HG03457 (cell line): ENCODE measurements around the gene GMNN.

Experiments
- ATAC-seq: cut with Tn5 transposase; IDR thresholded peaks from one replicate; pipeline ENCODE4 v1.9.1; 2021; ENCODE audit warnings: moderate number of reproducible peaks; ENCODE audit not compliant: unreplicated experiment

GMNN gene

DNA sequence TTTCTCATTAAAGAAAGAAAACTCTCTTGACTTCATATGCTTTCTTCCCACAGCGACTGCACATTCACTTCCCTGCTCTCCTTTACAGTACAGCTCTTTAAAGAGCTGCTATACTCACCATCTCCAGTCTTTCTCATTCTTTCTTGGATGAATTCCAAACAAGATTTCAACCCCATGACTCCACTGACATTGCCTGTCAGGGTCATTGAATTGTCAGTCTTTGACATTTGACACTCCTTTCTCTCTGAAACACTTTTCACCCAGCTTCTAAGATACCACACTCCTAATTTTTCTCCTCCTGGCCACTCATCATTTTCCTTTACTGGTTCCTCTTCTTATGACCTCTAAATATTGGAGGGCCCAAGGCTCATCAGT, 24.8 kb downstream of the GMNN start:
- no peak for ATAC-seq

DNA sequence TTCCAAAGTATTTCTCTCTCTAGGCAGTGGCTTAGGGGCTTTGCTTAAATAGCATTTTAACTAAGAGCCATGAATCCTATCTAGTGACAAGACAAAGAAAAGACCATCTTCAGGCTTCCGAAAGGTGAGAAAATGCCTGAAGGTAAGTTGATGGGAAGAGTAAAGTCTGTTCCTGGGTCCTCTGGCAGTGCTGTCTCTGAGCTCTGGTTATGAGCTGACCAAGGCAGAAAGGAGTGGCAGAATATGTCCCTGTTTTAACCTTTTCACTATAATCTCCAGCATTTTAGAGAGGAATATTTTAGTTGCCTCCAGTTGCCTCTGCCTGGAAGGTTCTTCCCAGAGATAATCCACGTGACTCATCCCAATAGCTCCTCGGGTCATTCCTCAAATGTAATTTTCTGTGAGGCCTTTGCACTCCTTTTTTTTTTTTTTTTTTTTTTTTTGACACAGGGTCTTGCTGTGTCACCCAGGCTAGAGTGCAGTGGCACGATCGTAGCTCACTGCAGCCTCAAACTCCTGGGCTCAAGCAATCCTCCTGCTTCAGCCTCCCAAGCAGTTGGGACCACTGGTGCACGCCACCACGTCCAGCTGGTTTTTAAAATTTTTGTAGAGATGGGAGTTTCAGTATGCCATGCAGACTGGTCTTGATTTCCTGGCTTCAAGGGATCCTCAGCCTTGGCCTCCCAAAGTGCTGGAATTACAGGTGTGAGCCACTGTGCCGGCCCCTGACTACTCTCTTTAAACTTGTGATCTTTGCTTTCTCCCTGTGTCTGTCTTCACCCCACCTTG, 27.7 kb downstream of the GMNN start:
- no peak for ATAC-seq

DNA sequence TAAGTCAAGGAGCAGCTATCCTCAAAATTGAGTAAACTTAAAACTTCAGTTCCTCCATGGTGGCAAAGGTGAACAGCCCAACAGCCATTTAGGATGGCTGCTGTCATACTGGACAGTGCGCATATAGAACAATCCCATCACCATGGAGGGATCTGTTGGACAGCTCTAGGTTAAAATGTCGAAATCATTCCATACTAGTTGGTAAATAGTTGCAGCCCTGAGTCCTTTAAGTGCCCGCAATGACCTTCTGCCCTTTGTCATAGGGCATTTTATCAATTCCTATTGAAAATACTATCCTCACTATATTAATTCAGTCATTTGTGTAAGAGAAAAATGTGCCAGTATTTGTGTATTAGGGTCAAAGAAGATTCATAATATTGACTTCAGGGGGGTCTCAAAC, 32.8 kb downstream of the GMNN start:
- no peak for ATAC-seq

DNA sequence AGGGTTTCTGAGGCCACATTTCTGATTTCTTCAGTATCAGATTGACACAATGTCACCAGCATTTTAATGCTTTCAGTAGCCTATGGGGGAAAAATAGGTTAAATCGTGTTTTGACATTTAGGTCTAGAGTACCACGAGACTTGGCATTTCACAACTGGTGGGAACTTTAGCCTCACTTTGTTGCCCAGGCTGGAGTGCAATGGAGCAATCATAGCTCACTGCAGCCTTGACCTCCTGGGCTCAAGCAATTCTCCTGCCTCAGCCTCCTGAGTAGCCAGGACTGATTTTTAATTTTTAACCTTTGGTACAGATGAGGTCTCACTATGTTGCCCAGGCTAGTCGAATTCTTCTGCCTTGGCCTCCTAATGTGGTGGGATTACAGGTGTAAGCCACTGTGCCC, 35.0 kb downstream of the GMNN start:
- ATAC-seq = no peak

DNA sequence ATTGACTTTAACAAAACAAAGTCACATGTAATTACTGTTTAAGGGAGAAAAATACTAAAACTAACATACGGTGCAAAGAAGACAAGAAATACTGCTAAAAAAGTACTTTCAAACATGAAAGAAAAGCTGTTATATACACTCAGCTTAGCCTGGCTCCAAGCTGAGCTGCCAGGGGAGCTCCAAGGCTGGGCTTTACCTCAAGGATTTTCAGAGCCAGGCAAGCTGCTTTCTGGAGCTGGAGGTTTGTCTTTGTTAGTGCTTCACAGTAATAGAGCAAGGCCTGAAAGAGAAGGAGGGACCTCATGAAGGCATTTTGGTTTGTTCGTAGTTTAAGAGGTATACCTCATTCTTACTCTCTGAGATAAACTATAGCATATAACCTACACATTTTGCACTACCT, 43.6 kb downstream of the GMNN start:
- ATAC-seq = no peak

DNA sequence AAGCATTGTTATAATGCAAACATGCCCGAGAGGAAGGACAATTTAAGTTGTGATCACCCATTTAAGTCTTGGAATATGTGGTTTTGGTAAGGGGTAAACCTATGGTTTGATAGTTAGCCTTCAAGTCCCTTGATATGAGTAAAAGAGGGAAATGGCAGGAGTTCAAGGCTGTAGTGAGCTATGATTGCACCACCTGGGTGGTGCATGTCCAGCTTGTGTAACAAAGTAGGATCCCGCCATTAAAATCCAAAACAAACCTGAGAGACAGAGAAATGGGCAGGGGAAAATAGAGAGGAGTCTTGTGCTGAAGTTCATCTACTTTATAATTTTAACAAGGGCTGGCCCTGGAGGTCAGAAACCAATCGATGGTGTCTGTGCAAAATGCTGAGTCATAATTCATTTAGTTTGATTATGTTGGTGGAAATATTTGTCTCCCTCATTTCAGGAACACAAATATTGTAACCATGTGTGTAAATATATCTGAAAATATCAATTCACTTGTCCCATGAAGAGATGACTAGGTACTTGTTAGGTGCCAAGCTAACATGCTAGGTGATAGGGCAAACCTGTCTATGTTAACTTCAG, 47.2 kb downstream of the GMNN start:
- ATAC-seq = no peak

DNA sequence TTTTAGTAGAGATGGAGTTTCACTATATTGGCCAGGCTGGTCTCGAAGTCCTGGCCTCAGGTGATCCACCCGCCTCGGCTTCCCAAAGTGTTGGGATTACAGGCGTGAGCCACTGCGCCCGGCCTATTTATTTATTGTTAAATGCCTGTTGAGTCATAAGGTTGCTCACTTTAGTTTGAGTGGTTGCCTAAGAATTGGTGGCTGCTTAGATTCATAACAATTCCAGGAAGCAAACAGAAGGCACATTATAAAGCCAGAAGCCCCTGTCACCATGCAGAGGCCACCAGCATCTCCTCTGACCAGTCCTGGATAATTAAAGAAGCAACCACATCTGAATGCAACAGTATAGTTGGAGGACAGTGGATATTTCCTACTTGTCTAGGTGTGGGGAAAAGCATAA, 48.0 kb downstream of the GMNN start:
- no peak for ATAC-seq

DNA sequence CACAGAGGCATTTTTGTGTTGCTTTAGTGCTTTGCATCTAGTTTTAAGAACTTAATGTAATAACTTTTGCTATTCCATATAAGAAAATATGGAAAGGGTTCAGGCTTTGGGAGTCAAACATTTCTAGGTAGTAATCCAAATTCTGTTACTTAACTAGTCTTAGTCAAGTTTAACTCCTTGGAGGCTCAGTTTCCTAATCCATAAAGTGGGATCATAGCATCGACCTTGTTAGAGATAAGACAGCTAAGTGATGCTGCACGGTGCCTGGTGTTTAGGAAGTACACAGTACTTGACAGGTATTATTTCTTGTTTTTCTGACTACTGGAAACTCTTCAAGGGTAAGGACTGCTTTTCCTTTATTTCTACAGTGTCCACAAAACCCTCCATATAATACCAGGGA, 48.4 kb downstream of the GMNN start:
- no peak for ATAC-seq

DNA sequence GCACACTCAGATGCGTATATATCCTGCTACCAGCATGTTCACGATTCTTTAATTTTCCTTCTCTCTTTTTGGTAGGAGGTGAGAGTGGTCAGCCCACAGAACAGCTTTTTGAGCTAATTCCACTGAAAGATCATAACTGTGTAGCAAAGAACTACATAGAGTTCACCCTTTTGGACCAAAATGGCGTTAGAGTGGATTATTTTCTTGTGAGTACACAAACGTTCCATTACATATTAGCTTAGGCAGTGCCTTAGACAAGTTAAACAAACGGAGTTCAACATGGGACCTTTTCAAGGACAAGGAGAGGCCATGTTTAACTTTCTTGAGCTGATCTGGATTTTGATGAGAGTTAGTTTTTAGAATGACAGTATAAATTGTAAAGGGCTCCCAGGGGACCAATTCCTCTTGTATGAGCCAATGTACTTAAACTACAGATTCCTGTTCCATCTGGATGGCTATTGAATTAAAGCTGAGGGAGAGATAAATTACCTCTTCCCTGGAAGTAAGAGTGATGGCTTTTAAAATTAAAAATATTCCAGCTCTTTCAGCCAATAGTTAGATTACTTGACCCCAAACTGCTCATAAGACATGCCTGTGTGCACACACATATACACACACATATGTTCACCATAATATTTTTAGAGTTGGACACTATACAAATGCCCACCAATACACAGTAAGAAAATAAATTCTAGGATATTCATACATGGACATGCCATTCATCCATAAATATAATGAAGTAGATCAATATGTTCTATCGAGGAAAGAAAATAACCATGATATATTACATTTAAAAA, 49.6 kb downstream of the GMNN start:
- ATAC-seq = no peak

DNA sequence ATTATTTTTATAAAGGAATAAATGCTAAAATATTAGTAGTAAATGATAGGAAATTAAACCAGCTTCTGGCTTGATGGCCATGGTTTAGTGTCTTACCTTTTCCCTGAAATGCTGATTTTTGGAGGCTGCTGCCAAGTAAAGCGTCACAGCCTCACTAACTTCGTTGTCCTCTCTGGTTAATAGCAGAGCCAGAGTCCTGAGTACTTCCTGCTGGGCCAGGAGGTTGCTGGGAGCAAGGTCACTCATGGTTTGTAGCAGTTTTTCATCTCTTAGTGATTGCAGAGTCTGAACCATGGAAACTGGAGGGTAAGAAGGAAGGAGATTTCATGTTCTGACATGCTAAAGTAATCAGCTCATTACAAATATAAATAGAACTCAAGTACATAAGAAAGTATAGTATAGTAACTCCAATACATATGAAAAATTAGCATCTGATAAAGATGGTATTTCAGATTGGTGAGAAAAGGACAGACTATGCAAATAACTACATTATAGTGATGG, 50.4 kb downstream of the GMNN start:
- ATAC-seq = no peak

DNA sequence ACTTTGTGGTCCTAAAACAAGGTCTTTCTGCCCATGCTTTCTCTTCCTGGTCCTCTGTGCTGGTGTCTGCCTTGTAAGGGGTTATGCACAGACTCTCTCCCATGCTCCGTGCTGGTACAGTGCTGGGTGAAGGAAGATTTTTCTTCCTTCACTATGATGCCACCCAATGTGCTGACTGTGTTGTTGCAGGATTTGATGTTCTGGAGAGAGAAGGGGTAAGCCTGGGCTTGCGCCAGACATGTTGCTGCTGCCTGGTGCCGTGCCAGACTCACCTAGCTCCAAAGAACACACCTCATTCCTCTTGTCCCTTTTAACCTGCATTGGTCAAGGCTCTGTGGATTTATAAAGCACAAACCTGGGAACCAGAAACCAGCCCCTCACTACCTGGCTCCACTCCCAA, 52.4 kb downstream of the GMNN start:
- no peak for ATAC-seq

DNA sequence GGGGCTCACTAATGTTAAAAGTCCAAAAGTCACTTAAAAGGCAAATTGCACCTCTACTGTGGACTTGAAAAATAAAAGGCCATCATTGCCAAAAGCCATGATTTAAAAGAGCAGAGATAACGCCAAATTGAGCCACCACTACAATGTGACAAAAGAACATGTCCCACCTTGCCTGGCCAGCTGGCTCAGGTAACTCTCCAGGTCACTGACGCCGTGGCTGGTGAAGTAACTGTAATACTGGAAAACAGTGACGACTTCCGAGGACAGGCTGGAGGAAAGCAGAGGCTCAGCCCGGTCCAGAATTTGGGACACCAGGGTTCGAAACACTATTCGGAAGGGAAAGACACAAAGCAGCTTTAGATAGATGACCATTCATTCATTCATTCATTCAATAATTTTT, 53.2 kb downstream of the GMNN start:
- ATAC-seq = no peak

DNA sequence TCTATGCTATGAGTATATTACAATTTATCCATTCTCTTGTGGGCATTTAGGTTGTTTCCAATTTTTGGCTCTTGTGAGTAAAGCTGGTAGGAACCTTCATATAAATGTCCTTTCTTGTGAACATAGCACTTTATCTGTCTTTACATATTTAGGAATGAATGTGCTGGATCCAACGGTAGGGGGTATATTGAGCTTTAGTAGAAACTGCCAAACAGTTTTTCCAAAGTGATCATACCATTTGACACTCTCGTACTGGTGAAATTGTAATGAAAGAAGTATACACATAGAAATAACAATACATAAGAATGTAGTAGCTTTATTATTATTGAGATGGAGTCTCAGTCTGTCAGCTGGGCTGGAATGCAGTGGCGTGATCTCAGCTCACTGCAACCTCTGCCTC, 54.9 kb downstream of the GMNN start:
- no peak for ATAC-seq

DNA sequence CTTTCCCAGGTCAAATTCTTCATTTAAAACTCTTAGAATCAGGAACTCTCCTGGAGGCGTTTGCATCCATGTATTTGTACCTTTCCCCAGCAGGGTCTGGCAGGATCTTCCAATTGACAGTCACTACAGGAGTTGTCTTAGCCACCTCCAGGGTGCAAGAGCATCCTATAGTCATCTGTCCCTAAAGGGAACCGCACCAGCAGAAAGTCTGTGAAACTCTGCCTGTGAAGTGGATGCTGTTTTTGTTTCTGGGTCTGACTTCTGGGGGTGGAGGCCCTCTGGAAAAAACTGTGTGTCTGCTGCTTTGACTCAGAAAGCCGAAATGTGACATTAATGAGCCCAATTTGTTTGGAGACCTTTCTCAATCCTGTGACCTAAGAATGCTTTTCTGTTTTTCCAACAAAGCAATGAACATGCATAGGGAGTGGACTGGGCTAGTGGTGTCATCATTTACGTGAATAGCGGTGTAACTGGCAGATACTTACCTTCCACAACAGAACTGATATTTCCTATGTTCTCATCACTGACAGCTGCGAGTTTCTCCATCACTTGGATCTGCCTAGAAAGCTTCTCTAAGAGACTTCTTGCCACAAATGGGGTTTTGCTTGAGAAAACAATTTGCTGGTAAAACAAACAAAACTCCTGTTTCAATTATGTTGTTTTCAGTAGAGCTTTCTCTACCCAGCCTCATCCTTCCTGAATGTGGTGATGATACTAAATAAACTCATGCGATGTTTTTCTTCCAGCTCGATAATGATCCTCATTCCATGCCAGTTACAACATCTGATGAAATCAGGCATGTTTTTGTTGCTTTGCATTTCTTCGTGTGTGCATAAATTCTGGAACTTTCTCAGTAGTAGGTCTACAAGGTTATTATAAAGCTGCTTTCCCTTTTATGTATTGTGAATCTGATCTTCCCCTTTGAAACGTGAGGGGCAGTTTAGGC, 57.3 kb downstream of the GMNN start:
- no peak for ATAC-seq

DNA sequence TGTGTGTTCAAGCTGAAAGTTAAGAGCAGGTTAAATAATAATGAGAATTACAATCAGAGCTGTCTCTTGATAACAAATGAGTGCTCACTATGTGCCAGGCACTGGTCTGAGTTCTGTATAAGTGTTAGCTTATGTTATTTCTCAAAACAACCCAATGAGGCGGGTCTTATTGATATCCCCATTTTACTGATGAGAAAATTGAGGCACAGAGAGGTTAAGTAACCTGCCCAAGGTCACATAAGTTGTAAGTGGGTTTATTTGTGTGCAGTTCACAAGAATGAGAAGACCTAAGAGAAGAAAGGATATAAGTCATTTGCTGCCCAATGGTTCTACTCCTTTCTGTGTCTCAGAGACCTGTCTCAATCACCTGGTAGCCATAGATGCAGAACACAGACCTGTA, 58.1 kb downstream of the GMNN start:
- no peak for ATAC-seq

DNA sequence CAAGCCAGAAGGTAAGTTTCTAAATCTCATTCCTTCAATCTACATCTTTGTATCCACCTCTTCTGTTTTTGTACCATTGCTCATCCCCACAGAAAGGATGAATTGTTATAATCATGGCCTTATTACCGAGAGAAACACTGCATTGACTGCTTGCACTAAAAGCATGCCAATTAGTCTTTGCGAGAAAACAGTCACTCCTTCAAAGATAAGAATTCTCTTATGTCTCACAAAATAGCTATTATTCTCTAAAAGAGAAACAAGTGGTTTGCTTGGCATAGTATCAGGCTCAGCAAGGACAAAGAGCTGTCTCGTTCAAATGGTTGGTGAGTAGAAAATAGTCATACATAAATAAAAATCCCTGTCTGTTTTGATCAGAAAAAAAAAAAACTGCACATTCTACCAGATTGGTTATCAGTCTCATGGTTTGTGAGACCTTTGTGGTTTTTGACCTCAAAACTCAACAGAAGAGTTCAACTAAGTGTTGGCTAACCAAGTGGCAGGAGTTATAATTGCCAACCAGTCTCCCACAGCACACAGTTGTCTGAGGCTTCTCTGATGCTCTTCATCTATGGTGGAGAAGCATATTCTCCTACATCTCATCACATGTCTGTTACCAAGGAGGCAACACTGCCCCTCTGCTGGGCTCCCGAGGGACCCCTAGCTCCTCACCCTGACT, 59.1 kb downstream of the GMNN start:
- no peak for ATAC-seq
